Measurements from ENCODE around the gene NSG2.
"Not testable (repeated sequence)": the region's sequence is repeated elsewhere in the genome, so short reads cannot be mapped to it uniquely, and the experiment has no call there.

The NSG2 gene

DNA sequence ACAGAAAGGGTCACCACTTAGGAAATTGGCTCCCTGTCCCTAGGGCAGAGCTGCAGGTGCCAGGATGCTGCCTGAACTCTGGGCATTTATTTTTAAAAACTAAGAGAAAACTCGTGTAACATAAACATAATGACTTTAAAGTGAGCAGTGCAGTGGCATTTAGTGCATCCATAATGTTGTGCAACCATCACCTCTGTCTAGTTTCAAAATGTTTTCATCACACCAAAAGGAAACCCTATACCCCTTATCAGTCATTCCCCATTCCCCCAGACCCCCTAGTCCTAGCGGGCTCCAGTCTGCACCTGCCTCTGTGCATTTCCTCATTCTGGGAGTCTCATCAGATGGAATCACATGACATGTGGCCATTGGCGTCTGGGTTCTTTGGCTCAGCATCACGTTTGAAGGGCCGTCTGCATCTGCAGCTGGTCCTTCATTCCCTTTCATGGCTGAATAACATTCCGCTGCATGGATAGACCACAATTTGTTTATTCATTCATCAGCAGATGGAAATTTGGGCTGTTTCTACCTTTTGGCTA, 55.8 kb downstream of the NSG2 start:
- no peak for DNase-seq (ENCODE audit: low read depth in 3 of 3)

DNA sequence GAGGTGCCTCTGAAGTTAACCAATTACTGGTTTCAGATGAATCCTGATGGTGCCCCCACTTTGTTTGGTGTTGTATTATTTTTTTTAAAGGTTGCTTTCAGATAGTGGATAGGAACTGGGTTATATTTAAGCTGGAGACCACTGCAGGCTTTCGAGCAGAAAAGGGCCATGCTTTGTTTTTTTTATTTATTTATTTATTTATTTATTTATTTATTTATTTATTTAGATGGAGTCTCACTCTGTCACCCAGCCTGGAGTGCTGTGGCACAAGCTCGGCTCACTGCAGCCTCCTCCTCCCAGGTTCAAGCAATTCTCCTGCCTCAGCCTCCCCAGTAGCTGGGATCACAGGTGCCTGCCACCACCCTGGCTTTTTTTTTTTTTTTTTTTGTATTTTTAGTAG, 57.1 kb downstream of the NSG2 start:
- not testable (repeated sequence) for DNase-seq (ENCODE audit: low read depth in 3 of 3)

DNA sequence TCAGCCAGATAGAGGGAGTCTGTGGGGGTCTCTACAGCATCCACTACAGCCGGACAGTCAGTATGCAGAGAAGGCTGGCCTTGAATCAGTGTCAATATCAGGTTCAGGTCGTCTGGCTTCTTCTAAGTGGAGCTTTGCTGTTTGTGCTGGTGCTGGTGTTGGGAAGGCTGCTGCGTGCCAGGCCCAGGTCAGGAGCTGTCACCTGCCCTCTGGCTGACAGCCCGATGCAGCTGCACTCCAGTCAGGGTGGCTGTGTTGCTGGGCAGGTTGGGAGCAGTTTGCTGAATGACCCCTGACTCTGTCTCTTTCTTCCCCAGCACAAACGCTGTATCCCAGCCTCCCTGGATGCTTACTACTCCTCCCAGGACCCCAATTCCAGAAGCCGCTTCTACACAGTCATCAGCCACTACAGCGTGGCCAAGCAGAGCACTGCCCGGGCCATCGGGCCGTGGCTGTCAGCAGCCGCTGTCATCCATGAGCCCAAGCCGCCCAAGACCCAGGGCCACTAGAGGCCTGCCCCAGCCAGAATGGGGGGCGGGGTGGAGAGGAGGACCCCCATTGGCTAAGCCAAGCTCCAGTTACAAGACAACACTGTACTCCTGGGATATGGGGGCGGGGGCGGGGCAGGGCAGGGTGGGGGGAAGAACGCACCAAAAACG, 61.6 kb downstream of the NSG2 start:
- no peak for DNase-seq (ENCODE audit: low read depth in 3 of 3)

DNA sequence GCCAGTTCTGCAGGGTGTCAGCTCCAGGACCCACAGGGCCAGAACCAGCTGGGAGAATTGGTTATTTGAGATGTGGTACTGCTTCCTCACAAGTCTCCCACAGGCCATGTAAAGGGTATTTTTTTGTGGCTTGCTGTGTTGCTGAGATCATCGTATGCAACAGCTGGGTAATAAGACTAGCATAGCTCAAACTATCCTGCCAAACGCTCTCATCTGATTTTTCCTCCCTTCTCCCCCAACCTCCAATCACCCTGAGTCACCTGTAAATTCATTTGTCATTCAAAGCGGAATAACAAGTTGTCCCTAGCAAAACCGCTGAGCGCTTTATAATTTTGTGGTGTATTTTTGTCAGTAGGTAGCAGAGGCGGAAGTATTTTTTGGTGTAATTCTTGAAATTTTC, 63.2 kb downstream of the NSG2 start:
- DNase-seq (ENCODE audit: low read depth in 3 of 3): no peak

DNA sequence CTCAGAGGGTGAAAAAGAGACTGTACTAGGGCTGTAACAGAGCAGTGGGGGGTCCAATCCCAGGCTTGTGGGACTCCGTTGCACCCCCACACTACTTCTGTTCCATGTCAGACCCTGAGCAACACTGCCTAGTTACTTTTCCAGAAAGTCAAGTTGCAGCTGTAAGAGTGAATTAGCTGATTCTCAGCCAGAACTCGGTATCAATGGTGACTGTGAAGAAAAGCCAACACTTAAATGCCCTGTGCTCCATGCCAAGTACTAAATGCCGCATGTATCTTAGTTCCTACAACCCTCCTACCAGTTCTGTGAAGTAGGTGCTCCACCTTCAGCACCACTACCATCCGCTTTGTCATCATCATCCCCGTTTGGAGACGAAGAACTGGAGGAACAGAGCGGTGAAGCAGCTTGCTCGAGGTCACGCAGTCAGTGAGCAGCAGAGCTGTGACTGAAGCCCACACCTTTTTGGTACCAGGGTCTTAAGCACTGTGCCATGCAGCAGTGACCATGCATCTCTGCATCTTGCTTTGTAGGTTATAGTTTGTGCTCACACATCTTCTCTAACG, 64.3 kb downstream of the NSG2 start:
- DNase-seq (ENCODE audit: low read depth in 3 of 3): no peak

DNA sequence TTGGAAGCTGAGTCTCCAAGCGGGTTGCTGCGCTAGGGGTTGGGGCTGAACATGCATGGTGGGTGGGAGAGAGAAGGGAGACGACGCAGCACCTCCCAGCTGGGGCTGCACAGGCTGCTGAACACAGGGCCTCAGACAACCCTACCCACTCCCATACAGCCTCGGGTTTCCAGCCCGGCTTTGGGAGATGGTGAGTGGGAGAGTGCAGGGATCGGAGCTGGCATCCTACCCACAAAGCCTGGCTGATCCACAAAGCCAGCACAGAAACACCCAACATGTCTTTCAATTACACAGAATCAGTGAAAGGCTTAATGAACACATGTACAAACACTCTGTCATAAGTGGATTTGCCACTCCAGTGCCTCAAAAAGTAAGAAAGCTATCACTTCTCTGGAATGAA, 64.8 kb downstream of the NSG2 start:
- DNase-seq (ENCODE audit: low read depth in 3 of 3): no peak

DNA sequence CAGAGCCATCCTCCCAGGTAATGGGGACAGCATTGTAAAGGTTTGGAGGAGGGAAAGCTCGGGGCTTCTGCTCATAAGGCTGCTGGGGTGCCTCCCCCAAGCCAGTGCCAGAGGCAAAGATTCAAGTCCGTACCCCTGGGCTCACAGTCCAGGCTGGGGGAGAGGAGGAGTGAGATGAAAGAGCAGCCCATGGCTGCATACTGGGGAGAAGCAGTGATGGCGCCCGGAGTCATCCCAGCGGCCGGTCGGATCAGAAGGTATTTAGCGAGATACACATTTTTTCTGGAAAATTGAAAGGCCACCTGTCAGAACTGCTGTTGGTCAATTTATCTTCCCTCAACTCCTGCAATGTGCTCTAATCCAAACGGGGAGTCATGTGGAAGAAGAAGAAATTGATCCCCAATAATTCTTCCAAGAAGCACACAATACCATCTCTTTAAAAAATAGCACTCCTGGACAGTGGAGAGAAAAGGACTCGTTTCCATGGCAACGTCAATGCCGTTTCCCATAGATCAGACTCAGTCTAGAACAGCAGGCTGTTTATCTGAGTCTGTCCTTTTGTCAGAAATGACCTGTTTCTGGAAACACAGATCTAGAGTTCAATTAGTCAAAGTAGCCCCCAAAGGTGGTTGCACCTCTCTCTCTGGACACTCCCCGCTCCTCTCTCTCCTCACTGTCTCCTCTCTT, 65.9 kb downstream of the NSG2 start:
- DNase-seq (ENCODE audit: low read depth in 3 of 3): no peak

DNA sequence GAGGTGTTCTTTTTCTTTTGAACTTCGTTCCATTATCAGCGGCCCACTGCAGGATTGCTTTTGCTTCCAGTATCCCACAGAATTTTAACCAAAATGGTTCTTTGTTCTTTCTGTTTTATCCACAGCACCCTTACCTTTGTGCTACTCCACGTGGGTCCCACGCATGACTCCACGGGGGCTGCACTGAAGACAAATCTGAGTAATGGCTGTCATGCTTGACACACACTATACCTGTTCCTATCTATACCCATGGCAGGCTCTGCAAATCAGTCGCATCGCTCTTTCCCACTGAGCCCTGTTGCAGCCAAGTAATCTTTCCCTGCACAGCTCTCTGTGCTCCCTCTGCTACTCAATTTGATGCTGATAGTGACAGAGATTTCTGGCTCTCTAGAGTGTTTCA, 69.7 kb downstream of the NSG2 start:
- DNase-seq (ENCODE audit: low read depth in 3 of 3): no peak

DNA sequence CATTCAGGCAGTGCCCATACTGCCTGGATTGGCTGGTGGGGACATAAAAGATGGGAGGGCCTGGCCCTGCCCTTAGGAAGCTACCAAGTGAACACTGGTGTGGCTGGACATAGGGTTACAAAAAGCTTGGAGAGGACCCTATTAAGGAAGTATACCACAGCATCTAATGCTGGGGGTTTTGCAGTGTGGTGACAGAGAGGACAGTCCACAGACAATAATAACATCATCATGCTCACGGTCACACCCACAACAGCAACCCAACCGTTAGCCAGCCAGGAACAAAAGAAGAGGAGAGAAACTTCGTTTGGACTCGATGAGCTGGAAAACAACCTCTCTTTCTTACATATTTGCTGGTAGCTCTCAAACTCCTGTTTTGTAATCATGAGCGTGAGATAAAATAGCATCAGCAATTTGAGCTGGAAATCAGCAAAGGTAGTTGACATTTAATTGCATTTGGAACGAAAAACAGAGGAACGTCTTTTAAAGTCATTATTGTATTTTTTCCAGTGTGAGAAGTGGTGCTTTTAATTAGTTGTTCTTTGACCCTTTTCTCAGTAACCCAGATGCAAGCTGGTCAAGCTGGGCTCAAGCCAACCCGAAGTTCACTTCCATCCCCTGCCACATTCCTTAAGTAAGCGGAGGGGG, 73.4 kb downstream of the NSG2 start:
- no peak for DNase-seq (ENCODE audit: low read depth in 3 of 3)

DNA sequence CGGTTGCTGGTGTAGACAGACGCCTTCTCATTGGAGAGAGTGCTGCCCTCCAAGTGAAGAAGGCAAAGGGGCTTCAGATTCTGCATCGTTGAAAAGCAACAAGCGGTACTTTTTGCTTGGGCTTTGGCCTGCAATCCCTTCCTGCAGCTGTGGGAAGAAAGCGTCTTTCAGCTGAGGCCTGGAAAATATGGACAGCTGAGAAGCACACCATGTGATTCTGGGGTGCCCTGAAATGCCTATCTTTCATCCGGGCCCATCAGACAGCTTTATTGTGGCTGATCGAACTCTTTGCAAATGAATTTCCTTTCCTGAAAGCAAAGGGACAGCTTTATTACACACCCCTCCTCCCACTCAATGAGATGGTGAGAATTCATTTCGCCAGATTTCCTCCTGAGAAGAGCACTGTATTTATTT, 74.0 kb downstream of the NSG2 start:
- no peak for DNase-seq (ENCODE audit: low read depth in 3 of 3)

DNA sequence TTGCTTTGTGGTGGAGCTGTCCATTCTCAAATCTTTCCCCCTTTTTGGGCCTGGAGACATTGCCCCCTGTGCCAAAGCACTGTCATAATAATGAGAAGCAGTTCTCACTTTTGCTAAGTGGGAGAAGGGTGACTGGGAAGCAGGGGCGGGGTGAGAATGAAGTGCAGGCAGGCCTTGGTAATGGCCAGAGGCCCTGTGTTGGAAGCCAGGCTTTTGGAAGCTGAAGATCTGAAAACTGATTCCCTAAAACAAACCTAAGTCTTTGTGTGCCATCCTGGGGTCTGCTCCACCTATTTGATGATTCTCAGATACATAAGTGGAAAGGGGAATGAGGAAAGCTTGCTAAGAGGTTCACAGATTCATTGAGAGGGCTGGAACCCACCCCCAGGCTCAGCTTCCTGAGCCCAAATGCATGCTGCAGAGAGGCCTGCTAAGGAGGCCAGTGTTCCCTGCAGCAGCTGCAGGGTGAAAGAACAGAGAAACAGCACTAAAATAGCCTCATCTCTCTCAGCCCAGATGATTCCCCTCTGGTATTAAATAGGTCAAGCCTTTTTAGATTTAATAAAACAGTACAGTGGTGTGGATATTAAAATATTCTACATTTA, 75.0 kb downstream of the NSG2 start:
- DNase-seq (ENCODE audit: low read depth in 3 of 3): no peak

DNA sequence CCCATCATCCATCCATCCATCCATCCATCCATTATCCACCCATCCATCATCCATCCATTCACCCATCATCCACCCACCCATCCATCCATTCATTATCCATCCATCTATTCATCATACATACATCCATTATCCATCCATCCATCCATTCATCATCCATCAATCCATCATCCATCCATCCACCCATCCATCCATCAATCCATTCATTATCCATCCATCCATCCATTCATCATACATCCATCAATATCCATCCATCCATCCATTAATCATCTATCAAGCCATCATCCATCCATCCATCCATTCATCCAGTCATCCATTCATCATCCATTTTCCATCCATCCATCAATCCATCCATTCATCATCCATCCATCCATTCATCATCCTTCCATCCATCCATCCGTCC, 89.0 kb downstream of the NSG2 start:
- no peak for DNase-seq (ENCODE audit: low read depth in 3 of 3)

DNA sequence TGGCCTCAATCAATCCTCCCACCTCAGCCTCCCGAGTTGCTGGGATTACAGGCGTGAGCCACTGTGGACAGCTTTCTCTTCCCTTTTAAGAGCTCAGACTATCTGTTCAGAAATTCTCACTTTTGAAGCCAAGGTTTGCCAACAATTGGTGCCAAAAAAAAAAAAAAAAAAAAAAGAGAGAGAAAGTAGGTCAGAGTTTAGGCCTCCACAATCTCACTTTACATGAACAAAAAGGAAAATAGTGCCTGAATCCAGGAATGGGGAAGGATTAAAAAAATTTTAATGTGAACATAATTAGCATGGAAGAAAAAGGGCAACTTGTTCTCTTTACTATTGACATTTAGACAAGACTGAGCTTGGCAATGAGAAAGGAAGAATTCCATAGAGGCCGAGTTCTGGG, 94.1 kb downstream of the NSG2 start:
- no peak for DNase-seq (ENCODE audit: low read depth in 3 of 3)

DNA sequence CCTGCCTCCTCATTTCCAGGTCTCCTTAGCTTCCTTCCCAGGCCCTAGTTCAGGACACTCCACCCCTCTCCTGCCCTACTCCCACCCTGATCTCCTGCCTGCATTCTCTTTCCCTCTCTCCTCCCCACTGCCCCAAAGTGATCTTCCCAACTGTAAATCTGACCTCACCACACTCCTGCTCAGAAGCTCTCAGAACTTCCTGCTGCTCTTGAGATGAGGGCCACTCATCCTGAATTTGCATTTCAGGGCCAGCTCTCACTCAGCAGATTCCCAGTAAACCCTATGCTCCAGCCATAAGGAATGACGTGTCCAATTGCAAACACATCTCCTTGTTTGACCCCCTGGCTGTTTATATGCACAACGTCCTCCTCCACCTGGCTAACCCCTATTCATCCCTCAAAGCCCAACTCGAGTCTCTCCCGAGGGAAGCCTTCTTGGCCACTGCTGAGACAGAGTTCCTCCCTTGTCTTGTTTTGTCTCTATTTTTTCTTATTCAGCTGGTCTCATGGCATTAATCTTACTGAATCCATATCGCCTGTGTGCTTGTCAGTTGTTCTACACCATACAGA, 95.0 kb downstream of the NSG2 start:
- DNase-seq (ENCODE audit: low read depth in 3 of 3): no peak

DNA sequence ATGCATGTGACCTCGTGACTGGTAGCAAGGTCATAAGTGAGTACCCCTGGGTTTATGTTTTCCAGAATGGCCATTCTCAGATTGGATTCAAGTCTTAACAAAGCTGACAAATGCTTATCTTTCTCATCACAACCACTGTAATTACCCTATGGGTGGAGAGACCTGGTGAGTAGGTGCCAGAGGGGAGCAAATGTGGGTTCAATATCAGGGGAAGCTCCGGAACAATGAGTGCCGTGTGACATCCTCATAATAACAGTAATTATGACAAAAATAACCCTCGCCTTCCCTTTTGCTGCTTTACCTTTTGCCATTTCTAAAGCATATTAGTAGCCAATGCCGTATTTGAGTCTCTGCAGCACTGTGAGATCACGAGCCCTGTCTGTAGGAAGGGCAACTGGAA, 95.9 kb downstream of the NSG2 start:
- no peak for DNase-seq (ENCODE audit: low read depth in 3 of 3)

DNA sequence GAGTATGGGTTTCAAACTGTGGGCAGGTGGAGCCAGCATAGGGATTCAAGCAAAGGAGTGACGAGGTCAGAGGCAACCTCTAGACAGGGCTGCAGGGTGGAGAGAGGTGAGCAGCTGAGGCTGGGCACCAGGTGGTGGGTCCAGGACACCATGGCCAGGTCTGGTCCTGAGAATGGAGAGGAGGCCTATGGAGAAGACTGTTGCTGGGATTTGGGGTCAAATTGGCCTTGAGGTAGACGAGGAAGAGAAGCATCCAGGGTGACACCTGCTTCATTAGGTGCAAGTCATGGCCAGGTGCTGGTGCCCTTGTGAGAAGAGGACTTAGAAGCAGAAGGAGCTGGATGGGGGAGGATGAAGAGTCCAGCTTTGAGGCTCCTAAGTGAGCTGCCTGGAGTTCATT, 99.6 kb downstream of the NSG2 start:
- no peak for DNase-seq (ENCODE audit: low read depth in 3 of 3)

DNA sequence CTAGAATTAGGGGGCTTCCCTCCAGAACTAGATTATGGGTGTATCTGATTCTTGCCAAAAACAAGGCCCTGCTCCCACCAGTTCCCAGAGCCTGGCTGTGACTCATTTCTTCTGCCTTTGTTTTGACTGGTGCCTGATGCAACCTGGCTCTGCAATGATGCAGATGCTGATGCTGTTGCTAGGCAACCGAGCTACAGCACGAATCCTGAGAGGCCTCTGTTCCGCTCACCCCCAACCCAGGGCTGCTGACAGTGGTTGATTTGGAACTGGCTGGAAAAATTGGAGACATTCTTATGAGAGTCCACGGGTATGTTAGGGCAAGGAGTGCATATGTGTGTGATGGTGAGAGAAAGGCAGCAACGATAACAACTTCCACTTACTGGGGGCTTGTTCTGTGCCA, 100.3 kb downstream of the NSG2 start:
- peak in 1 of 3 experiments; percentile 11 for DNase-seq (ENCODE audit: low read depth in 3 of 3)

DNA sequence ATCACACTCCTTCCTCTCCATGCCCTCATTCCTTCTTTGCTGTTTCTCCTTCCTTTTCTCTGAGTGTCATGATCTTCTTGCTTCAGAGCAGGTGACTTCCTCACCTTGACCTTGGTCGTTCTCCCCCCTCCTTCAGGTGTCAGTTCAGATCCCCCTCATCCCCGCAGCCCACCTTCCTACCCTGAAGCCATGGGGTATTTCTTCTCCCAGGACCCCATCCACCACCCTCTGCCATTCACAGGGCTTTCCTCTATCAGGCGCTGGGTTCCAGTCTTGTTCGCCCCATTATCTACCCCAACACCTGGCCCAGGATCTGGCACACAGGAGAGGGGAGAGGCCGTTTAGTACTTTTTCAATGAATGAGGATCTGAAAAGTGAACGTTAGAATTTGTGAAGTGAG, 101.0 kb downstream of the NSG2 start:
- DNase-seq (ENCODE audit: low read depth in 3 of 3): no peak

DNA sequence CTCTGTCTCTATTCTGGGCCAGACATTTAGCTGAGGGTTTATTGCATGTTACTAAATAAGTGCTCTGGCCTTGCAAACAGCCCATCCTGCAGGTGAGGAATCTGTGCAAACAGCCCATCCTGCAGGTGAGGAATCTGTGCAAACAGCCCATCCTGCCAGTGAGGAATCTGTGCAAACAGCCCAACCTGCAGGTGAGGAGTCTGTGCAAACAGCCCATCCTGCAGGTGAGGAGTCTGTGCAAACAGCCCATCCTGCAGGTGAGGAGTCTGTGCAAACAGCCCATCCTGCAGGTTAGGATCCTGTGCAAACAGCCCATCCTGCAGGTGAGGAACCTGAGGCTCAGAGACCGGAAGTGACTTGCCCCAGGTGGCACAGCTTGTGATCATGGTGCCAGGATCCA, 101.5 kb downstream of the NSG2 start:
- DNase-seq (ENCODE audit: low read depth in 3 of 3): not testable (repeated sequence)

DNA sequence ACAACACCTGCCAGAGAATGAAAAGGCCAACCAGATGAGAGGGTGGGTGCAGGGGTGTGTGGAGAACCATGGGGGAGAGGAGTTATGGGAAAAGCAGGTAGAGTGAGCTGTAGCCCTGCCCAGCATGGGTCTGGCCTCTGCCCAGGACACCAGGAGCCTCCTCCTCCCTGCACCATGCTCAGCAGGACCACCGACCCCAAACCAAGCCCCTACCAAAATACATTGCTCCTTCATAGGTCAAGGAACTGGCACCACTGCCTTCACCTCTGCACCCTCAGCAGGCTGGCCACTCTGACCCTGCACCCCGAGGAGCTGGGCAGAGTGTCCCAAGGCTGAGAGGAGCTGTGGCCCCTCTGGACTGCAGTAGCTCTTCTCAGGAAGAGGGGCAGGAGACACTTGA, 102.0 kb downstream of the NSG2 start:
- no peak for DNase-seq (ENCODE audit: low read depth in 3 of 3)

DNA sequence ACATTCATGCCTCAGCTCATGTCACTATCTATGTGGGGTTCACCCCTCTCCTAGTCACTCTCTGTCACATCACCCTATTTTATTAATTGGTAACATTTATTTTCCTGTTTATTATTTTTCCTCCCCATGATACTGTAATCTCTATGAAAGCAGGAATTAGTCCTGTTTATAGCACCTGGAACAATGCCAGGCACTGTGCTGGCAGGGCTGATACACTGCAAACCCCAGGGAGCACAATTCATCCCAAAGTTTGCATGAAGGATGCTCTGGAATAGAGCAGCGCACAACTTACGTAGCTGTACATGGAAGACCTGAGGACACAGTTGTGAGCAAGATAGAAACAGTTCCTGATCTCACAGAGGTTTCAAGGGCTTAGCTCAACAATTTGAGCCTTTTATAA, 103.2 kb downstream of the NSG2 start:
- DNase-seq (ENCODE audit: low read depth in 3 of 3): no peak

DNA sequence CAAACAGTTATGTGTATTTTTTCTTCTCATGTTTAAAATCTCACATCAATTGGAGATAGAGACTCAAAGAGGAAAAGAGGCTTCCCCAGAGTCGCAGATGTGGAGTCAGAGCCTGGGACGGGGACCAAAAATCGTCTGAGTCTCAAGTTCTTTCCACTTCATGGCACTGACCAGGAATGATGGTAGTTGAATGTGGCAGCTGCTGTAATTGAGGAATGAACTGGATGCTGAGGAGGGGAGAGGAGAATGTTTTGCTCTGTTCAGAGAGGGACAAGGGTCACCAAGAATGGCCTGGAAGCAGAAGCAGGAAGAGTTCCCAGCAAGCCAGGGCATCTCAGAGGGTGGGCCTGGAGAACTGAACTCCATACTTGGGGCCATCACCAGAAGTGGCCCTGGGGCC, 103.9 kb downstream of the NSG2 start:
- DNase-seq (ENCODE audit: low read depth in 3 of 3): no peak

Measured in stimulated activated CD4-positive, alpha-beta T cell treated with anti-CD3 and anti-CD28 coated beads, TNF-alpha, amount 100 ng/mL, for 24 hours (primary cell).